ENCODE data around the gene TARS3. TPM values are rescaled to one million over a fixed set of nuclear protein-coding genes. Genes with fewer than 3 reads are reported as not detected.

TARS3 gene
- polyA plus RNA-seq, 4 donors, result 4.2 to 19.5 (median 5.1) TPM

DNA sequence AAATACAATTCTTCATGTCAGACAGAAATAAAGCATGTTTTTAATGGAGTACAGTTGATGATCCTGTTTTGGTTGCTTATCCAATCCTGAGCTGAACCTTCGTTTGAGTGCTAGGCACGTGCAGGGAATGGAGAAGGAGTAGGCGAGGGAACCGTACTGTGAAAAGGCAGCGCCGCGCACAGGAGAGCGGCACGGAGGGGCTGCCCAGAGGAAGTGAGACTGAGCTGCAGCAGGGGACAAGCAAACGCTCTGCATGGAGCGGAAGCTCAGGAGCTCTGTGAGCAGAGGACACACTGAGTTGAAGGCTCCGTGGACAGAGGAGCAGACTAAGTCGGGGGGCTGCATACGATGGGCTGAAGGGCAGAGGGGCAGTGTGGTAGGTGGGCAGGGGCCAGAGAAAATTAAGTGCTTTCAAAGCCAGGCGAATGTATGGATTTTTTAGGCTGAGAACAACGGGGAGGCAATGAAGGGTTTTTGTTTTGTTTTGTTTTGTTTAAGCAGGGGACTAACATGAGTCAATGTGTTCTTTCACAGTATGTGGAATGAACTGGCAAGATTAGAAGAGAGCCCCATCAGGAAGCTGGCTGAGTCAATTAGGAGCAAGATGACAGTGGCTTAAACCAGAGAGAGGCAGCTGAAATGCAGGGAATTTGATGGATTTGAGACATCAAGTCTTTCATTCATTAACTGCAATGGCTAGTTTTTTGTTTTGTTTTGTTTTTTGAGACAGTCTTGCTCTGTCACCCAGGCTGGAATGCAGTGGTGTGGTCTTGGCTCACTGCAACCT is 48.3 kb downstream of the TARS3 start:
- FAIRE-seq, result no peak

DNA sequence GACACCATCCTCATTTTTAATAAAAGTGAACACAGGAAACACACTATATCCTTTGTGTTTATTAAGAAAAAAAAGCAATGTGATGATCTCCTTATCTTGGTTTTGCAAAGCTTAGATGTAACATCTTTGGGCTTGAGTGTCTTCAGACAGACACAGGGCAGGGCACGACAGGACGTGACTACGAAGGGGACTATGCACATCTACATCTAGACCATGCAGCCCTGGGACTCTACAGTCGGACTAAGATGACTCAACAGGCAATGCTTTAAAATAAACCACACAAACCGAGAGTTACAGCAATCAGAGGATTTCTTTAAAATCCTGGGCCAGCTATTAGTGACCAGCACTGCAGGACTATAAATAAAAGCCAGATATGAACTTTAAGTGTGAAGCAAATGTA is 49.3 kb downstream of the TARS3 start:
- Histone ChIP-seq H3K9me3 (ENCODE audit: control insufficient read depth in 2 of 2, insufficient read depth in 1 of 2, low read depth in 1 of 2, low read length in 1 of 2) (no peaks in the 10 kb centered on the region), H3K27me3 (ENCODE audit: control insufficient read depth in 3 of 3, insufficient read depth in 3 of 3, low read length in 3 of 3) (no peaks in the 10 kb centered on the region), H3K4me1 (ENCODE audit: control insufficient read depth in 3 of 3, insufficient read depth in 2 of 3, low read depth in 1 of 3, low read length in 2 of 3) (no peaks in the 10 kb centered on the region), H3K27ac (ENCODE audit: low read depth in 1 of 3, low read length in 2 of 3) (no peak overlapping the region), H3K36me3 (ENCODE audit: control insufficient read depth in 3 of 3, insufficient read depth in 2 of 3, low read depth in 1 of 3, low read length in 3 of 3) (peaks cover 3 to 33% (median 9%) of the 10 kb centered on the region in 3 donors), H3K4me3 (ENCODE audit: low read depth in 1 of 3, low read length in 3 of 3) (no peak overlapping the region)
- FAIRE-seq (no peak), DNase-seq (no peak)
- WGBS, 3 donors, result 80 to 87% (median 85%) methylated on average over 5 of the region's 5 CpGs

More for the DNA sequence above, 48.3 kb downstream of the TARS3 start:
- peaks cover 3 to 30% (median 8%) of the 10 kb centered on the region in 3 donors for H3K36me3 ChIP-seq (ENCODE audit: control insufficient read depth in 3 of 3, insufficient read depth in 2 of 3, low read depth in 1 of 3, low read length in 3 of 3)
- DNase-seq, result no peak
- H3K27ac ChIP-seq (ENCODE audit: low read depth in 1 of 3, low read length in 2 of 3), result peak overlapping the region in 1 of 3 donors; percentile 29
- no peaks in the 10 kb centered on the region for H3K9me3 ChIP-seq (ENCODE audit: control insufficient read depth in 2 of 2, insufficient read depth in 1 of 2, low read depth in 1 of 2, low read length in 1 of 2)
- H3K4me1 ChIP-seq (ENCODE audit: control insufficient read depth in 3 of 3, insufficient read depth in 2 of 3, low read depth in 1 of 3, low read length in 2 of 3), result peaks cover 0 to 2% (median 0%) of the 10 kb centered on the region in 3 donors
- H3K27me3 ChIP-seq (ENCODE audit: control insufficient read depth in 3 of 3, insufficient read depth in 3 of 3, low read length in 3 of 3), result no peaks in the 10 kb centered on the region
- no peak overlapping the region for H3K4me3 ChIP-seq (ENCODE audit: low read depth in 1 of 3, low read length in 3 of 3)
- 69 to 89% (median 84%) methylated on average over 16 of the region's 16 CpGs for WGBS, 3 donors

DNA sequence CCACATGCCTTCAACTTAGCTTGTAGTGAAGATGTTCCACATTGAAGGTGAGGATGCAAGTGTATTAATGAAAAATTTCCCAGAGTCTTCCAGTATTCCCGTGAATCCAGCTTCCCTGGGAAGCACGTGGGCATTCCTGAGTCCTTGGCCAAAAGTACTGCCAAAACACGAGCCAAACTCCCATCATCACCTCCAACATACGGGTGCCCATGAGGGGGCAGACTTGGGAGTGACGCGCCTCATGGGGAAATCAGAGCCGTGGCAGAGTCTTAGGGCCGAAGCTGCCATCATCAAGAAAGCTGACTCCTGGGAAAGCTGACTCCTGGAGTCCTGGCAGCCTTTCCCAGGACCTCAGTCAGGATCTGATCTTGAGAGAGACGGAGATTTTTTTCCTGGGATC is 52.0 kb downstream of the TARS3 start:
- WGBS, 3 donors, result 87 to 91% (median 90%) methylated on average over 9 of the region's 9 CpGs
- H3K27me3 ChIP-seq (ENCODE audit: control insufficient read depth in 3 of 3, insufficient read depth in 3 of 3, low read length in 3 of 3), result no peaks in the 10 kb centered on the region
- H3K36me3 ChIP-seq (ENCODE audit: control insufficient read depth in 3 of 3, insufficient read depth in 2 of 3, low read depth in 1 of 3, low read length in 3 of 3), result peaks cover 3 to 33% (median 9%) of the 10 kb centered on the region in 3 donors
- no peak for DNase-seq
- H3K9me3 ChIP-seq (ENCODE audit: control insufficient read depth in 2 of 2, insufficient read depth in 1 of 2, low read depth in 1 of 2, low read length in 1 of 2), result peaks cover 0 to 4% of the 10 kb centered on the region in 2 donors
- no peak overlapping the region for H3K4me3 ChIP-seq (ENCODE audit: low read depth in 1 of 3, low read length in 3 of 3)
- no peaks in the 10 kb centered on the region for H3K4me1 ChIP-seq (ENCODE audit: control insufficient read depth in 3 of 3, insufficient read depth in 2 of 3, low read depth in 1 of 3, low read length in 2 of 3)
- no peak for FAIRE-seq
- H3K27ac ChIP-seq (ENCODE audit: low read depth in 1 of 3, low read length in 2 of 3), result no peak overlapping the region

DNA sequence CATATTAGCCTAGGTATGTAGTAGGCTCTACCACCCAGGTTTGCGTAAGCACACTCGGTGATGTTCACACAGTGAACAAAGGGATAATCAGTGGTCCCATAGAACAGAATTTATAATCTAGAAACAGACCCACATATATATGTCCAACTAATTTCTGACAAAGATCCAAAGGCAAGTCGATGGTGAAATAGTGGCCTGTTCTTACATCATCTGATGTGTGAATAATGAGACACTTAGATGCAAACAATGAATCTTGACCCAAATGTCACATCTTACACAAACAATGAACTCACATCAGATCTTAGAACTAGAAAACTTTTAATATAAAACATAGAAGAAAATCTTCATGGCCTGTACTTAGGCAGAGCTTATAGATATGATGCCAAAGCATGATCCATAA is 54.5 kb downstream of the TARS3 start:
- peaks cover 0 to 4% of the 10 kb centered on the region in 2 donors for H3K9me3 ChIP-seq (ENCODE audit: control insufficient read depth in 2 of 2, insufficient read depth in 1 of 2, low read depth in 1 of 2, low read length in 1 of 2)
- FAIRE-seq (no peak), DNase-seq (no peak)
- H3K27me3 ChIP-seq (ENCODE audit: control insufficient read depth in 3 of 3, insufficient read depth in 3 of 3, low read length in 3 of 3), result no peaks in the 10 kb centered on the region
- no peak overlapping the region for H3K4me3 ChIP-seq (ENCODE audit: low read depth in 1 of 3, low read length in 3 of 3)
- no peak overlapping the region for H3K27ac ChIP-seq (ENCODE audit: low read depth in 1 of 3, low read length in 2 of 3)
- no peaks in the 10 kb centered on the region for H3K4me1 ChIP-seq (ENCODE audit: control insufficient read depth in 3 of 3, insufficient read depth in 2 of 3, low read depth in 1 of 3, low read length in 2 of 3)
- 93 to 98% (median 95%) methylated on average over 3 of the region's 3 CpGs for WGBS, 3 donors
- H3K36me3 ChIP-seq (ENCODE audit: control insufficient read depth in 3 of 3, insufficient read depth in 2 of 3, low read depth in 1 of 3, low read length in 3 of 3), result peaks cover 3 to 23% (median 7%) of the 10 kb centered on the region in 3 donors

DNA sequence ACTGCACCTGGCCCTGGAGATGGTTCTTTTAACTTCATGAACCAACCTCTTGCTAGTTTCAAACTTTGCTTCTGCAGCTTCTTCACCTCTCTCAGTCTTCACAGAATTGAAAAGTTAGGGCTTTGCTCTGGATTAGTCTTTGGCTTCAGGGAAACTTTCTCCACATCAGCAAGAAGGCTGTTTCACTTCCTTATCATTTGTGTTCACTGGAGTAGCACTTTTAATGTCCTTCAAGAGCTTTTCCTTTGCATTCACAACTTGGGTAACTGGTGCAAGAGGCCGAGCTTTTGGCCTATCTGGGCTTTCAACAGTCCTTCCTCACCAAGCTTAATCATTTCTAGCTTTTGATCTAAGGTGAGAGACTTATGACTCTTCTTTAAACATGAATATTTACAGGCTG is 56.4 kb downstream of the TARS3 start:
- 90 to 100% (median 92%) methylated on average over 1 of the region's 1 CpG for WGBS, 3 donors
- peaks cover 3 to 13% (median 7%) of the 10 kb centered on the region in 3 donors for H3K36me3 ChIP-seq (ENCODE audit: control insufficient read depth in 3 of 3, insufficient read depth in 2 of 3, low read depth in 1 of 3, low read length in 3 of 3)
- no peak overlapping the region for H3K27ac ChIP-seq (ENCODE audit: low read depth in 1 of 3, low read length in 2 of 3)
- no peak overlapping the region for H3K4me3 ChIP-seq (ENCODE audit: low read depth in 1 of 3, low read length in 3 of 3)
- H3K4me1 ChIP-seq (ENCODE audit: control insufficient read depth in 3 of 3, insufficient read depth in 2 of 3, low read depth in 1 of 3, low read length in 2 of 3), result no peaks in the 10 kb centered on the region
- DNase-seq (no peak), FAIRE-seq (no peak)
- H3K27me3 ChIP-seq (ENCODE audit: control insufficient read depth in 3 of 3, insufficient read depth in 3 of 3, low read length in 3 of 3), result no peaks in the 10 kb centered on the region
- peaks cover 0 to 4% of the 10 kb centered on the region in 2 donors for H3K9me3 ChIP-seq (ENCODE audit: control insufficient read depth in 2 of 2, insufficient read depth in 1 of 2, low read depth in 1 of 2, low read length in 1 of 2)

DNA sequence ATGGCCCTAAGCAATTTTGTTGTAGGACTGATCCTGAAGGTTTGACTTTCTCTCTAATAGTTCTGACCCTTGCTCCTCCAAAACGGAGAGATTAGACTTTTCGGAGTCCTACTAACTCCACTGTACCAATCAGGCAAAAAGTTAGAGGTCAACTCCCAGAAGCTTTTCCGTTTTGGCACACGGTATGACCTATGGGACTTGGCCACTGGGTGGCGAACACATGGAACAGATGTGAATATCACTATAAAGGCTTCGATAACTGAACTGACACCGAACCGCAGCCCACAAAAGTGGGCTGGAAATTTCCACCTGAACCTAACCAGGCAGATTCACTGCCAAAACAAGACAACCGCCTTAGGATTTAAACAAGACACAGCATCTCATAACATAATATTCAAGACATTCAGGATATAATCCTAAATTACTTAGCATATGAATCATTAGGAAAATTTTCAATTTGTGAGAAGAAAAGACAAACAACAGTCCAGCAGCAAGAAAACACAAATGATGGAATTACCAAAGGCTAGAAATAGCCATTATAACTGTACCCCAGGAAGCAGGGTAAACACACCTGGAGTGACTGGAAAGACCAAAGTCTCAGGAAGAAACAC is 59.9 kb downstream of the TARS3 start:
- DNase-seq (no peak), FAIRE-seq (no peak)
- H3K36me3 ChIP-seq (ENCODE audit: control insufficient read depth in 3 of 3, insufficient read depth in 2 of 3, low read depth in 1 of 3, low read length in 3 of 3), result peaks cover 0 to 3% (median 1%) of the 10 kb centered on the region in 3 donors
- H3K4me1 ChIP-seq (ENCODE audit: control insufficient read depth in 3 of 3, insufficient read depth in 2 of 3, low read depth in 1 of 3, low read length in 2 of 3), result no peaks in the 10 kb centered on the region
- no peak overlapping the region for H3K27ac ChIP-seq (ENCODE audit: low read depth in 1 of 3, low read length in 2 of 3)
- 84 to 88% (median 84%) methylated on average over 9 of the region's 9 CpGs for WGBS, 3 donors
- no peak overlapping the region for H3K4me3 ChIP-seq (ENCODE audit: low read depth in 1 of 3, low read length in 3 of 3)
- peaks cover 0 to 4% of the 10 kb centered on the region in 2 donors for H3K9me3 ChIP-seq (ENCODE audit: control insufficient read depth in 2 of 2, insufficient read depth in 1 of 2, low read depth in 1 of 2, low read length in 1 of 2)
- H3K27me3 ChIP-seq (ENCODE audit: control insufficient read depth in 3 of 3, insufficient read depth in 3 of 3, low read length in 3 of 3), result no peaks in the 10 kb centered on the region

DNA sequence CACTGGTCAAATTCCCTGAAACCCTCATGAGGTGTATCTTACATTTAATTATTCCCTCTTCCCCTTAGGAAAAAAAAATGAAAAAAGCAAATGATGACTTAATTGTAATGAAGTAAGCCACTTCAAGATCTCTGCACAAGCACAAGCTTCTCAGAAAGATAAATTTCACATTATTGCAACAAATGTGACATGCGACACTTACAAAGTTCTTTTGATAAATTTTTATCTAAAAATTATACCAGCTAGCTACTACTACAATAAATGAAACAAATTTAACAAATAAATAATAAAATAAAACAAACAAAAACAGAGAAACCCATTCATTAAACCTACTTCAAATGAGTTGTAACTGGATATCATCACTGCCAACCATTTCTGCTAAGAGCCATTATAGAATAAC is 62.1 kb downstream of the TARS3 start:
- Histone ChIP-seq H3K27me3 (ENCODE audit: control insufficient read depth in 3 of 3, insufficient read depth in 3 of 3, low read length in 3 of 3) (no peaks in the 10 kb centered on the region), H3K9me3 (ENCODE audit: control insufficient read depth in 2 of 2, insufficient read depth in 1 of 2, low read depth in 1 of 2, low read length in 1 of 2) (no peaks in the 10 kb centered on the region), H3K27ac (ENCODE audit: low read depth in 1 of 3, low read length in 2 of 3) (no peak overlapping the region), H3K36me3 (ENCODE audit: control insufficient read depth in 3 of 3, insufficient read depth in 2 of 3, low read depth in 1 of 3, low read length in 3 of 3) (peaks cover 0 to 5% (median 1%) of the 10 kb centered on the region in 3 donors), H3K4me3 (ENCODE audit: low read depth in 1 of 3, low read length in 3 of 3) (no peak overlapping the region), H3K4me1 (ENCODE audit: control insufficient read depth in 3 of 3, insufficient read depth in 2 of 3, low read depth in 1 of 3, low read length in 2 of 3) (no peaks in the 10 kb centered on the region)
- FAIRE-seq, result no peak
- no peak for DNase-seq
- WGBS, 3 donors, result 94 to 96% (median 96%) methylated on average over 1 of the region's 1 CpG

DNA sequence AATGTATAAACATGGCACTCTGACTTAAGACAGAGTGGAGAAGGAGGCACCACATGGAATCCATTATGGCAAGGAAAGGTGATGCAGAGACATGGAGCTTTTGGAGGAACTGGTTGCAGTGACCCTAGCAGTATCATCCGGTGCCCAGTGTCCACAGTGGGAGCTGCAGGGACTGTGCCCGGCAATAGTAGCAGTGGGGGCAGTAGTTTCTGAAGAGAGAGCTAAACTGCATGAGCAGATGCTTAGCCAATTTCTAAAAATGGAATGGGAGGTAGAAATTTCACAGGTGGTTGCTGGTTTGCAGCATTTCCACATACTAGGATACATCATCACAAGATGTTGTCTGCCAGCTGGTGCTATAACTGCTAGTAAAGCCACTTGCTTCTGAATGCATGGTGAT is 64.3 kb downstream of the TARS3 start:
- FAIRE-seq (no peak), DNase-seq (no peak)
- H3K27me3 ChIP-seq (ENCODE audit: control insufficient read depth in 3 of 3, insufficient read depth in 3 of 3, low read length in 3 of 3), result no peaks in the 10 kb centered on the region
- WGBS, 3 donors, result 98 to 100% (median 99%) methylated on average over 2 of the region's 2 CpGs
- H3K4me1 ChIP-seq (ENCODE audit: control insufficient read depth in 3 of 3, insufficient read depth in 2 of 3, low read depth in 1 of 3, low read length in 2 of 3), result no peaks in the 10 kb centered on the region
- no peaks in the 10 kb centered on the region for H3K9me3 ChIP-seq (ENCODE audit: control insufficient read depth in 2 of 2, insufficient read depth in 1 of 2, low read depth in 1 of 2, low read length in 1 of 2)
- H3K36me3 ChIP-seq (ENCODE audit: control insufficient read depth in 3 of 3, insufficient read depth in 2 of 3, low read depth in 1 of 3, low read length in 3 of 3), result peaks cover 0 to 12% (median 1%) of the 10 kb centered on the region in 3 donors
- no peak overlapping the region for H3K4me3 ChIP-seq (ENCODE audit: low read depth in 1 of 3, low read length in 3 of 3)
- H3K27ac ChIP-seq (ENCODE audit: low read depth in 1 of 3, low read length in 2 of 3), result no peak overlapping the region
